HG03432 (cell line): ENCODE results near the gene RNU2-63P.
"Not testable (repeated sequence)": the region's sequence is repeated elsewhere in the genome, so short reads cannot be mapped to it uniquely, and the experiment has no call there.

Experiments
- ATAC-seq: cut with Tn5 transposase; IDR thresholded peaks from one replicate; pipeline ENCODE4 v1.9.1; 2021; ENCODE audit warnings: mild to moderate bottlenecking, moderate library complexity; ENCODE audit not compliant: unreplicated experiment

RNU2-63P gene

GRCh38 chr2:88032070-88032702, 15.8 kb upstream of the RNU2-63P start:
- ATAC-seq, result no peak

GRCh38 chr2:88028931-88029330, 12.6 kb upstream of the RNU2-63P start:
- no peak for ATAC-seq

- no peak for ATAC-seq
These were observed 11.5 kb upstream of the RNU2-63P start for GRCh38 chr2:88027697-88028389.

- ATAC-seq, result no peak
These were observed 8.2 kb upstream of the RNU2-63P start for GRCh38 chr2:88024509-88024908.

- no peak for ATAC-seq
These were observed 6.2 kb upstream of the RNU2-63P start for GRCh38 chr2:88022669-88022921.

GRCh38 chr2:88019985-88020384, 3.6 kb upstream of the RNU2-63P start:
- no peak for ATAC-seq

- ATAC-seq, result no peak
These were observed 2.6 kb upstream of the RNU2-63P start for GRCh38 chr2:88018909-88019308.

GRCh38 chr2:88018077-88018805, 1.9 kb upstream of the RNU2-63P start:
- ATAC-seq, result not testable (repeated sequence)

- not testable (repeated sequence) for ATAC-seq
These were observed 1.4 kb upstream of the RNU2-63P start for GRCh38 chr2:88017780-88018038.

- ATAC-seq, result peak; percentile 61
These were observed 823 bp upstream of the RNU2-63P start for GRCh38 chr2:88016960-88017779.

GRCh38 chr2:88011011-88011410, 5.3 kb downstream of the RNU2-63P start:
- ATAC-seq, result no peak

GRCh38 chr2:88010136-88010535, 6.2 kb downstream of the RNU2-63P start:
- ATAC-seq, result no peak

- no peak for ATAC-seq
These were observed 9.4 kb downstream of the RNU2-63P start for GRCh38 chr2:88006912-88007439.

- no peak for ATAC-seq
These were observed 10.6 kb downstream of the RNU2-63P start for GRCh38 chr2:88005776-88006175.

GRCh38 chr2:88003074-88003755, 13.1 kb downstream of the RNU2-63P start:
- no peak for ATAC-seq

- no peak for ATAC-seq
These were observed 14.0 kb downstream of the RNU2-63P start for GRCh38 chr2:88002359-88002707.

- not testable (repeated sequence) for ATAC-seq
These were observed 15.9 kb downstream of the RNU2-63P start for GRCh38 chr2:88000474-88000873.

- no peak for ATAC-seq
These were observed 19.8 kb downstream of the RNU2-63P start for GRCh38 chr2:87996570-87996969.

- ATAC-seq, result no peak
These were observed 20.6 kb downstream of the RNU2-63P start for GRCh38 chr2:87995756-87996155.

- ATAC-seq, result not testable (repeated sequence)
These were observed 22.0 kb downstream of the RNU2-63P start for GRCh38 chr2:87994304-87994850.

- not testable (repeated sequence) for ATAC-seq
These were observed 23.8 kb downstream of the RNU2-63P start for GRCh38 chr2:87992569-87992968.
